ENCODE measurements around the gene HEXB. TPM values are rescaled to one million over a fixed set of nuclear protein-coding genes. Genes with fewer than 3 reads are reported as not detected.

HEXB gene
- total RNA-seq, 6 experiments from 2014 or later: 128 to 170 (median 151) TPM

DNA sequence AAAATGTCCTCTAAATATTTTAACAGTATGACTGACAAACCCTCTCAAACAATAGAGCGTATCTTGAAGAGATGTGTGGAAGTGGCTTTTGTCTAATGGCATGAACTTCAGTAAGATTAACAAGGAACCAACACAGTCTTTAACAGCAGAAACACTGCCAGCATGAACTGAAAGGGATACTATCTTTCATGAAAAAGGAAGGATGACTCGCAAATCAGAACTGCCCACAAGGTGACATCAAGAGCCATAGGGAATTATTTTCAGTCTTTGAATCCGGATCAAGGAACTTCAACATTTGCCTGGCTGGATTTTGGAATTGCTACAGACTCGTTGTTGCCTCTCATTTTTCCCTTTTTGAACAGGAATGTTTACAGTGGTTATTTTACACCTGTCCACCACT, 5.1 kb upstream of the HEXB start:
- peak; percentile 28 for DNase-seq
- Mint-ChIP-seq H3K4me3 (0 out of 2 replicates have a peak overlapping the region, but pooled peaks have one; percentile 13), H3K27me3 (ENCODE audit: insufficient read depth) (peaks cover 3% of the 10 kb centered on the region), H3K36me3 (ENCODE audit: low read depth) (no peaks in the 10 kb centered on the region), H3K4me1 (ENCODE audit: low read depth) (peaks cover 44% of the 10 kb centered on the region), H3K27ac (no peak overlapping the region), H3K9me3 (no peaks in the 10 kb centered on the region)
- TF ChIP-seq, protein P1, sequence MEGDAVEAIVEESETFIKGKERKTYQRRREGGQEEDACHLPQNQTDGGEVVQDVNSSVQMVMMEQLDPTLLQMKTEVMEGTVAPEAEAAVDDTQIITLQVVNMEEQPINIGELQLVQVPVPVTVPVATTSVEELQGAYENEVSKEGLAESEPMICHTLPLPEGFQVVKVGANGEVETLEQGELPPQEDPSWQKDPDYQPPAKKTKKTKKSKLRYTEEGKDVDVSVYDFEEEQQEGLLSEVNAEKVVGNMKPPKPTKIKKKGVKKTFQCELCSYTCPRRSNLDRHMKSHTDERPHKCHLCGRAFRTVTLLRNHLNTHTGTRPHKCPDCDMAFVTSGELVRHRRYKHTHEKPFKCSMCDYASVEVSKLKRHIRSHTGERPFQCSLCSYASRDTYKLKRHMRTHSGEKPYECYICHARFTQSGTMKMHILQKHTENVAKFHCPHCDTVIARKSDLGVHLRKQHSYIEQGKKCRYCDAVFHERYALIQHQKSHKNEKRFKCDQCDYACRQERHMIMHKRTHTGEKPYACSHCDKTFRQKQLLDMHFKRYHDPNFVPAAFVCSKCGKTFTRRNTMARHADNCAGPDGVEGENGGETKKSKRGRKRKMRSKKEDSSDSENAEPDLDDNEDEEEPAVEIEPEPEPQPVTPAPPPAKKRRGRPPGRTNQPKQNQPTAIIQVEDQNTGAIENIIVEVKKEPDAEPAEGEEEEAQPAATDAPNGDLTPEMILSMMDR (IDR thresholded peaks at IDR 0.05): no peak; the same call in 1 of the 2 replicates

DNA sequence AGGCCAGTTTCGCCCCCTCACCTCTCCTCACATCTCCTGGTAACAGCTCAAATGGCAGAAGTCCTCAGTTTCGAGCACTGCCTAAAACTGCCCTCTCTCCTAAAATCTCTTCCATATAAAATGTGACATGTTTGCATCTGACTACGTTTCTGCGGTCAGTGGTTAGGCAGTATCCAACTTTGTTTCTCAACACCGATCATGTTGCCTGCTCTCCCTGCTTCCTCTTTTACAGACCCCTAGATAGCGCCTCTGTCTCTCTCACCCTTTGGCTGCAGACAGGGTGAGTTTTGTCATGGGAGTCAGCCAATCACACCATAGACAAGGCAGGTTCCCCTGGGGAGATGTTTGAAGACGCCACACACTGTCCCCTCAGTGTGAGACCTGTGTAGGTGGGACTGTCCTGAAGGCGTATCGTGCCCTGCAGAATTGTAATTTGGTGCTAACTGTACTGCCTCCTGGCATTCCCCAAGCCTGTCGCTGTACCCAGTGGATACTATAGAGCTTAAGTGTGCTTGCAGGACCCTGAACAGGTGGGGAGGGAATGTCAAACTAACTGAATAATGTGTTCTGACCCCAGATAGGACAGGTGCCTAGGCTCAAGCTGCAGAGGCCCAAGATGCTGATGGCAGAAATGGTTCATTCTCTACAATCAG, 1.1 kb downstream of the HEXB start:
- no peak for DNase-seq
- H3K27me3 Mint-ChIP-seq (ENCODE audit: insufficient read depth): peaks cover 2% of the 10 kb centered on the region
- TF ChIP-seq, protein P1 (IDR thresholded peaks at IDR 0.05): no peak
- H3K36me3 Mint-ChIP-seq (ENCODE audit: low read depth): peaks cover 17% of the 10 kb centered on the region; the same call in 1 of the 2 replicates
- peak overlapping the region; percentile 86 for H3K4me3 Mint-ChIP-seq
- no peaks in the 10 kb centered on the region for H3K9me3 Mint-ChIP-seq
- H3K4me1 Mint-ChIP-seq (ENCODE audit: low read depth): peaks cover 44% of the 10 kb centered on the region
- H3K27ac Mint-ChIP-seq: peak overlapping the region; percentile 30

DNA sequence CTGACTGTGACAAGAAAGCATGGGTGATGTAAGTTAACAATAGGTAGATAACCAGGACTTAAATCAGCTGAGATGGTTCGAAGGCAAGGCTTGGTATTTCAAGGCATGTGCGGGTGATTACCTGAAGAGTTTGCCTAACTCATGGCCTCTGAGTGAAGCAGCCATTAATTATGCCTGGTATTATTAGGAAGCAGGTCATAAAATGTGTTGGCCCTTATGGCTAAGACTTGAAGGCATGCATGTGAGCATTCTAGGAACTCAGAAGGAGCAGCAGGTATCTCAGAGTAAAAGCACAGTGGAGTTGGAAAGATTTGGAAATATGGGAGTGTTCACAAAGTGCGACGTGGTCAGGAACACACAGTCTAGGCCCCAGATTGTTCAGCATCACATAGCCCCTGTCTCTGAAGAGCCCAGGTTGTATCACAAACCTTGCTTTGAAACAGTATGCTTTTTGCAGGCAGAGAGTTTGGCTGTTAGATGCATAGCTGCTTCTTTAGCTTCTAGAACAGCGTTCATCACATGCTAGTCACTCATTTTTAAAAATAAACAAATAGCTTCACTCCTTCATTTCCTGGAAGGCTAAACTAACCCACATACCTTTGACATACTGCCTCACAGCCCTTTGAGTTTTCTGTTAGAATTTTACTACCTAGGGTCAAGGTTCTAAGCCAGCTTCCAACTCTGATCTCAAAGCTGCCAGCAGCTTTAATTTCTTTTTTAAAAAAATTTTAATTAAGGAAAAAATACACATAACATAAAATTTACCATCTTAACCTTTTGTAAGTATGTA, 2.1 kb downstream of the HEXB start:
- peaks cover 44% of the 10 kb centered on the region for H3K4me1 Mint-ChIP-seq (ENCODE audit: low read depth)
- peak; percentile 18 for DNase-seq
- peaks cover 18% of the 10 kb centered on the region; the same call in 1 of the 2 replicates for H3K36me3 Mint-ChIP-seq (ENCODE audit: low read depth)
- peak overlapping the region; percentile 86 for H3K4me3 Mint-ChIP-seq
- H3K27me3 Mint-ChIP-seq (ENCODE audit: insufficient read depth): no peaks in the 10 kb centered on the region; the same call in none of the 2 replicates
- H3K9me3 Mint-ChIP-seq: no peaks in the 10 kb centered on the region
- peak overlapping the region; percentile 7 for H3K27ac Mint-ChIP-seq
- TF ChIP-seq, protein P1 (IDR thresholded peaks at IDR 0.05): no peak

DNA sequence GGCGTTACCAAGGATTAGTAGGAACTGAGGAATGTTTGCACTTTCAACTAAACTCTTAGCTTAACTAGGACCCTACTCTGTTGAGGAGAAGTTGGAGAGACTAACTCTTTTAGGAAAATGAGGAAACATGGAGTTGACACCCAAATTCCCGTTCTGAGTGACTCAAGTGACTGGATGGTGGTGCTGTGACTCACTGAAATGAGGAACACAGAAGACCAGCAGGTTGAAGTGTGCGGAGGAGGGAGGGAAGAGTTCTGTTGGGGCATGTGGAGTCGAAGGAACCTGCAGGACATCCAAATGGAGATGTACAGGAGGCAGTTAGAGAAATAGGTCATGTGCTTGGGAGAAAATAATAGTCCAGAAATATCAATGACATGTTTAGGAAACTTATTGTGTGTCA, 8.2 kb downstream of the HEXB start:
- Mint-ChIP-seq H3K27ac (peak overlapping the region; percentile 12; the same call in 1 of the 2 replicates), H3K36me3 (ENCODE audit: low read depth) (peaks cover 27% of the 10 kb centered on the region), H3K4me3 (no peak overlapping the region), H3K4me1 (ENCODE audit: low read depth) (peaks cover 17% of the 10 kb centered on the region), H3K9me3 (no peaks in the 10 kb centered on the region), H3K27me3 (ENCODE audit: insufficient read depth) (no peaks in the 10 kb centered on the region)
- TF ChIP-seq, protein P1 (IDR thresholded peaks at IDR 0.05): no peak
- DNase-seq: no peak

DNA sequence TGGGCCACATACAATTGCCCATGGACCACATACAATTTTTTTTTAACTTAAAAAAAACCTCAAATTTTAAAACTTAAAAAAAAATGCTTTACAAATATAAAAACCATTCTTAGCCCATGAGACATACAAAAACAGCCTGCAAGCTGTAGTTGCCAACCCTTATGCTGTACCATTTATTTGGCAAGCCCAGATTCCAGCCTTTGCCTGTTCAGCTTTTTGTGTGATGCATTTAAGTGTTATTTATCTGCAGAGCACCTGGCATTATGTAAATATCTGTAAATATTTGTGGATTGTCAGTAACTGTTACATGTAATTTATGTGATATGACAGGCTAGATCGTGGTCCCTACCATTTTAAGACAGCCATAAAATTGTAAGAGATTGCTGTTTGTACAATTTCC, 32.6 kb downstream of the HEXB start:
- Mint-ChIP-seq H3K9me3 (no peaks in the 10 kb centered on the region), H3K27ac (no peak overlapping the region), H3K27me3 (ENCODE audit: insufficient read depth) (no peaks in the 10 kb centered on the region), H3K4me1 (ENCODE audit: low read depth) (no peaks in the 10 kb centered on the region), H3K36me3 (ENCODE audit: low read depth) (peaks cover 17% of the 10 kb centered on the region), H3K4me3 (no peak overlapping the region)
- TF ChIP-seq, protein P1 (IDR thresholded peaks at IDR 0.05): no peak
- DNase-seq: no peak
